HepG2 (cell line): ENCODE results near the gene ENGASE.

Source experiments
- BRCA1 ChIP-seq: sonication (generic); formaldehyde crosslinking; IDR thresholded peaks from 2 replicates; pipeline ENCODE4 v1.4.0; 2020; ENCODE audit warnings: missing genetic modification reagents
- CHD2 ChIP-seq: IDR thresholded peaks from 2 replicates; pipeline ENCODE4 v1.6.1; 2011; ENCODE audit warnings: low read depth, low read length, improper control_type of control experiment
- ELF1 ChIP-seq: sonication (generic); formaldehyde crosslinking; IDR thresholded peaks from 2 replicates; pipeline ENCODE4 v1.4.0; 2020; ENCODE audit warnings: missing genetic modification reagents
- EP300 ChIP-seq, 3 experiments: sonication (generic) in 1 of 3; formaldehyde crosslinking in 1 of 3; IDR thresholded peaks; 2 replicates each; pipeline versions ENCODE4 v1.5.1 to v1.6.1; 2011 to 2020; ENCODE audit warnings: low read depth in 2 of 3, low read length in 2 of 3, borderline replicate concordance in 1 of 3, improper control_type of control experiment in 1 of 3, mild to moderate bottlenecking in 1 of 3, missing genetic modification reagents in 1 of 3, moderate library complexity in 1 of 3
- EZH2 ChIP-seq: conservative IDR thresholded peaks from 2 replicates; pipeline ENCODE4 v1.6.1; 2012; ENCODE audit warnings: mild to moderate bottlenecking, low read depth, low read length, moderate library complexity
- MXI1 ChIP-seq: IDR thresholded peaks from 3 replicates; pipeline ENCODE4 v1.6.1; 2012; ENCODE audit warnings: low read depth, low read length, inconsistent platforms, borderline replicate concordance
- POLR2A ChIP-seq, 2 experiments: IDR thresholded peaks; 2 replicates each; pipeline ENCODE4 v1.6.1; 2011; ENCODE audit warnings: low read depth in 2 of 2, low read length in 2 of 2, mild to moderate bottlenecking in 1 of 2, moderate library complexity in 1 of 2; ENCODE audit not compliant: insufficient read depth in 1 of 2
- TCF7 ChIP-seq: sonication (generic); IDR thresholded peaks from 2 replicates; pipeline ENCODE4 v1.6.1; 2016; ENCODE audit warnings: antibody characterized with exemption, low read depth
- TGIF2 ChIP-seq: IDR thresholded peaks from 2 replicates; pipeline ENCODE4 v1.6.1; 2016; ENCODE audit warnings: control low read depth, missing compliant biosample characterization
- ZNF501 ChIP-seq: sonication (generic); formaldehyde crosslinking; IDR thresholded peaks from 2 replicates; pipeline ENCODE4 v1.5.1; 2020; ENCODE audit warnings: mild to moderate bottlenecking, moderate library complexity, missing genetic modification reagents
- ZNF747 ChIP-seq: sonication (generic); formaldehyde crosslinking; IDR thresholded peaks from 2 replicates; pipeline ENCODE4 v1.8.1; 2023; ENCODE audit warnings: missing genetic modification reagents, mild to moderate bottlenecking, borderline replicate concordance
- TF ChIP-seq, protein P1 (sequence below): sonication (generic); formaldehyde crosslinking; IDR thresholded peaks from 2 replicates; pipeline ENCODE4 v1.5.0; 2020; ENCODE audit warnings: mild to moderate bottlenecking, missing genetic modification reagents, moderate library complexity
- TF ChIP-seq, protein P2 (sequence below), 2 experiments: fragments of 450-650 bp in 1 of 2; sonication (generic) in 1 of 2; formaldehyde crosslinking in 1 of 2; IDR thresholded peaks; 2 replicates each; pipeline versions ENCODE4 v1.6.1 to v1.8.0; 2016 to 2022; ENCODE audit warnings: antibody characterized with exemption in 1 of 2, mild to moderate bottlenecking in 1 of 2, missing genetic modification reagents in 1 of 2
- TF ChIP-seq, protein P3 (sequence below), 2 experiments: sonication (generic) in 1 of 2; formaldehyde crosslinking in 1 of 2; IDR thresholded peaks; 2 replicates each; pipeline versions ENCODE4 v1.5.1 to v1.6.1; 2011 to 2020; ENCODE audit warnings: borderline replicate concordance in 1 of 2, low read depth in 1 of 2, low read length in 1 of 2, mild to moderate bottlenecking in 1 of 2, missing genetic modification reagents in 1 of 2, moderate library complexity in 1 of 2

DNA sequence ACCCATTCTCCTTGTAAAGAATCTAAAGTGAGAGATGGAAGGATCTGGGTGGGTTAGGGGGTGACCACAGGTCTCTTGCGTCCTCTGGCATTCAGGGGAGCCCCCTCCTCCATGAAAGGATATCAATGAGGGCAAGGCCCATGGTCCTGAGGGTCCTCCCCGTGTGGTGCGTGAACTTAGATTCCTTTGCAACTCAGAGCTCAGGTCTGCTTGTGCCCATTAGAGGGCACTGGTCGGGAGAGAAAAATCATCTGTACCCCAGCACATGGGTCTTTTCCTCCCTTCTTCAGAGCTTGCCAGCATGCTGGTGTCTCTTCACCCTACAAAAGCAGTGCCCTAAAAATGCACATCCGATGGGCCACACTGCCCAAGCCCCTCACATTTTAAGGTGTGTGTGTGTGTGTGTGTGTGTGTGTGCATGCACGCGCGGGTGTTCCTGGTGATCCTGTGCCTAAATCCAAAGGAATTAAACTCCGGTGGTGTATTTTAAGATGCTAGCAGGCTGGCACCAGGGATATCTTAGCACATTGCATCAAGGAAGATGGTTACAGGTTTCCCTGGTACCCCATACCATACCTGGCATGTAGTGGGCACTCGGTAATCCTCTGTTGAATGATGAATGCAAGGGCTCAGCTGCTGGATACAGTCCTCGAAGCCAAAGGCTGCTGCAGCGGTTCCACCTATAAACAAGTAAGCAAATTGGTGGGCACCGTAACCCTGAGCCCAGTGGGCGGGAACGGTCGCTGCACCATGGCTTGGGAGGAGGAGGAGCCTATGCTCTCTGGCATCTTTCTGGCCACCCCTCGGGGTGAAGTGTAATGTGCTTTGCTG lies 45.9 kb upstream of the ENGASE start:
- TF ChIP-seq, protein P1, sequence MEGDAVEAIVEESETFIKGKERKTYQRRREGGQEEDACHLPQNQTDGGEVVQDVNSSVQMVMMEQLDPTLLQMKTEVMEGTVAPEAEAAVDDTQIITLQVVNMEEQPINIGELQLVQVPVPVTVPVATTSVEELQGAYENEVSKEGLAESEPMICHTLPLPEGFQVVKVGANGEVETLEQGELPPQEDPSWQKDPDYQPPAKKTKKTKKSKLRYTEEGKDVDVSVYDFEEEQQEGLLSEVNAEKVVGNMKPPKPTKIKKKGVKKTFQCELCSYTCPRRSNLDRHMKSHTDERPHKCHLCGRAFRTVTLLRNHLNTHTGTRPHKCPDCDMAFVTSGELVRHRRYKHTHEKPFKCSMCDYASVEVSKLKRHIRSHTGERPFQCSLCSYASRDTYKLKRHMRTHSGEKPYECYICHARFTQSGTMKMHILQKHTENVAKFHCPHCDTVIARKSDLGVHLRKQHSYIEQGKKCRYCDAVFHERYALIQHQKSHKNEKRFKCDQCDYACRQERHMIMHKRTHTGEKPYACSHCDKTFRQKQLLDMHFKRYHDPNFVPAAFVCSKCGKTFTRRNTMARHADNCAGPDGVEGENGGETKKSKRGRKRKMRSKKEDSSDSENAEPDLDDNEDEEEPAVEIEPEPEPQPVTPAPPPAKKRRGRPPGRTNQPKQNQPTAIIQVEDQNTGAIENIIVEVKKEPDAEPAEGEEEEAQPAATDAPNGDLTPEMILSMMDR (CRISPR knock-in tag) = peak; percentile 55
- TF ChIP-seq ZNF501 (CRISPR knock-in tag) (no peak), MXI1 (no peak), CHD2 (no peak), EZH2 (no peak), POLR2A (IDR thresholded peaks at IDR 0.05; ENCODE audit: insufficient read depth in 1 of 2, low read depth in 2 of 2, low read length in 2 of 2) (no peak), BRCA1 (CRISPR knock-in tag) (no peak), TGIF2 (CRISPR knock-in tag) (no peak), EP300 (IDR thresholded peaks at IDR 0.05; ENCODE audit: low read depth in 2 of 2, low read length in 2 of 2) (no peak), EP300 (CRISPR knock-in tag; IDR thresholded peaks at IDR 0.05; ENCODE audit: borderline replicate concordance) (no peak), ELF1 (no peak), TCF7 (no peak), ZNF747 (CRISPR knock-in tag) (no peak)
- TF ChIP-seq, protein P2, sequence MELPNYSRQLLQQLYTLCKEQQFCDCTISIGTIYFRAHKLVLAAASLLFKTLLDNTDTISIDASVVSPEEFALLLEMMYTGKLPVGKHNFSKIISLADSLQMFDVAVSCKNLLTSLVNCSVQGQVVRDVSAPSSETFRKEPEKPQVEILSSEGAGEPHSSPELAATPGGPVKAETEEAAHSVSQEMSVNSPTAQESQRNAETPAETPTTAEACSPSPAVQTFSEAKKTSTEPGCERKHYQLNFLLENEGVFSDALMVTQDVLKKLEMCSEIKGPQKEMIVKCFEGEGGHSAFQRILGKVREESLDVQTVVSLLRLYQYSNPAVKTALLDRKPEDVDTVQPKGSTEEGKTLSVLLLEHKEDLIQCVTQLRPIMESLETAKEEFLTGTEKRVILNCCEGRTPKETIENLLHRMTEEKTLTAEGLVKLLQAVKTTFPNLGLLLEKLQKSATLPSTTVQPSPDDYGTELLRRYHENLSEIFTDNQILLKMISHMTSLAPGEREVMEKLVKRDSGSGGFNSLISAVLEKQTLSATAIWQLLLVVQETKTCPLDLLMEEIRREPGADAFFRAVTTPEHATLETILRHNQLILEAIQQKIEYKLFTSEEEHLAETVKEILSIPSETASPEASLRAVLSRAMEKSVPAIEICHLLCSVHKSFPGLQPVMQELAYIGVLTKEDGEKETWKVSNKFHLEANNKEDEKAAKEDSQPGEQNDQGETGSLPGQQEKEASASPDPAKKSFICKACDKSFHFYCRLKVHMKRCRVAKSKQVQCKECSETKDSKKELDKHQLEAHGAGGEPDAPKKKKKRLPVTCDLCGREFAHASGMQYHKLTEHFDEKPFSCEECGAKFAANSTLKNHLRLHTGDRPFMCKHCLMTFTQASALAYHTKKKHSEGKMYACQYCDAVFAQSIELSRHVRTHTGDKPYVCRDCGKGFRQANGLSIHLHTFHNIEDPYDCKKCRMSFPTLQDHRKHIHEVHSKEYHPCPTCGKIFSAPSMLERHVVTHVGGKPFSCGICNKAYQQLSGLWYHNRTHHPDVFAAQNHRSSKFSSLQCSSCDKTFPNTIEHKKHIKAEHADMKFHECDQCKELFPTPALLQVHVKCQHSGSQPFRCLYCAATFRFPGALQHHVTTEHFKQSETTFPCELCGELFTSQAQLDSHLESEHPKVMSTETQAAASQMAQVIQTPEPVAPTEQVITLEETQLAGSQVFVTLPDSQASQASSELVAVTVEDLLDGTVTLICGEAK (IDR thresholded peaks at IDR 0.05) = no peak
- TF ChIP-seq, protein P2 (CRISPR knock-in tag; IDR thresholded peaks at IDR 0.05) = no peak
- TF ChIP-seq, protein P3, sequence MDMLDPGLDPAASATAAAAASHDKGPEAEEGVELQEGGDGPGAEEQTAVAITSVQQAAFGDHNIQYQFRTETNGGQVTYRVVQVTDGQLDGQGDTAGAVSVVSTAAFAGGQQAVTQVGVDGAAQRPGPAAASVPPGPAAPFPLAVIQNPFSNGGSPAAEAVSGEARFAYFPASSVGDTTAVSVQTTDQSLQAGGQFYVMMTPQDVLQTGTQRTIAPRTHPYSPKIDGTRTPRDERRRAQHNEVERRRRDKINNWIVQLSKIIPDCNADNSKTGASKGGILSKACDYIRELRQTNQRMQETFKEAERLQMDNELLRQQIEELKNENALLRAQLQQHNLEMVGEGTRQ (IDR thresholded peaks at IDR 0.05; ENCODE audit: low read depth, low read length) = no peak
- TF ChIP-seq, protein P3 (CRISPR knock-in tag; IDR thresholded peaks at IDR 0.05; ENCODE audit: borderline replicate concordance) = no peak
